GM18909 (cell line): ENCODE data around the gene ALCAM.

ENCODE experiments used
- ATAC-seq: cut with Tn5 transposase; IDR thresholded peaks from one replicate; pipeline ENCODE4 v1.9.1; 2021; ENCODE audit warnings: mild to moderate bottlenecking; ENCODE audit not compliant: unreplicated experiment, poor library complexity

The ALCAM gene

GRCh38 chr3:105355408-105356061 is 11.2 kb upstream of the ALCAM start:
- ATAC-seq: no peak

GRCh38 chr3:105356396-105356795 is 10.3 kb upstream of the ALCAM start:
- no peak for ATAC-seq

- ATAC-seq: no peak
Measured at GRCh38 chr3:105356988-105357387, 9.7 kb upstream of the ALCAM start.

DNA sequence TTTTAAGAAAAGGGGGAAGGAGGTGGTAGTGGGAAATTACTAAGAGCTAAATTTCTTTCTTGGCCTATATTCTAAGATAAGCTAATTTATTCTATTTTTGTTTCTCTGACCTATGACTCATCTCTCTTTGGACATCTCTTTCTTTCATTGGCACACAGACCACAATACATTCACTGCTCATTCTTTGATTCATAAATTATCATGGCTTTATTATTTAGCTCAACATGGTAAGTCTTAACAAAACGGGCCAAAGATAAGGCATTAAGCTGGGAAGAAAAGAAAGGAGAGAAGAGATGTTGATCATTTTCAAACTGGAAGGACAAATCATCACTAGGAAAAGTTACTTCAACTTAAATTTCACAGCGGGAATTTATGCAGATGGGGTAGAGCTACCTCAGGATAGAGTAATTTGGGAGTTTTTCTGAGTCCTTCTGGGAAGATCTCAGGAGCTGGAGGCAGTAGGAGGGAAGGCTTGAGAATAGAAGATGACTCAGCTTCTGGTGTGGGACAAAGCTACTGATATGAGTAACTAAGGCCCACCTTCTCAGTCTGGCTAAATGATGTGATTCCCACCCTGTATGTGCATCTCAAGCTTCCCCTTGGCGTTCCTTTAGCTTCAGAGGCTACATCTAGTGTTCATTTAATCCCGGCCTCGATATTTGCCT is 7.5 kb upstream of the ALCAM start:
- ATAC-seq: peak; percentile 36

GRCh38 chr3:105360003-105360402 is 6.7 kb upstream of the ALCAM start:
- ATAC-seq: no peak

- ATAC-seq: no peak
Measured at GRCh38 chr3:105362021-105362665, 4.6 kb upstream of the ALCAM start.

GRCh38 chr3:105364128-105364527 is 2.6 kb upstream of the ALCAM start:
- ATAC-seq: no peak

DNA sequence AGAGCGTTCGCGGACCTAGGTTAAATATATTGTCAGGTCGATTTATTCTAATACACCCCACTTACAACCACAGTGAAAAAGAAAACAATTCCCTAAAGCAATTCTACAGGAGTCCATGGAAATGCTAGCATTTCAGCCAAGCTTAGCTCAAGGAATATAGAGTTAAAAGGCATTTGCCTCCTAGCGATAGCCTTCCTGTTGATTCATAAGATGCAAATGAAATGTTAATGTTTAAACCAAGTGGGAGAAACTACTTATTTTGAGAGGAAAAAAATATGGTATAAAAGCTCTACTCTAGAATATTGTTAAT is 1.7 kb upstream of the ALCAM start:
- no peak for ATAC-seq

DNA sequence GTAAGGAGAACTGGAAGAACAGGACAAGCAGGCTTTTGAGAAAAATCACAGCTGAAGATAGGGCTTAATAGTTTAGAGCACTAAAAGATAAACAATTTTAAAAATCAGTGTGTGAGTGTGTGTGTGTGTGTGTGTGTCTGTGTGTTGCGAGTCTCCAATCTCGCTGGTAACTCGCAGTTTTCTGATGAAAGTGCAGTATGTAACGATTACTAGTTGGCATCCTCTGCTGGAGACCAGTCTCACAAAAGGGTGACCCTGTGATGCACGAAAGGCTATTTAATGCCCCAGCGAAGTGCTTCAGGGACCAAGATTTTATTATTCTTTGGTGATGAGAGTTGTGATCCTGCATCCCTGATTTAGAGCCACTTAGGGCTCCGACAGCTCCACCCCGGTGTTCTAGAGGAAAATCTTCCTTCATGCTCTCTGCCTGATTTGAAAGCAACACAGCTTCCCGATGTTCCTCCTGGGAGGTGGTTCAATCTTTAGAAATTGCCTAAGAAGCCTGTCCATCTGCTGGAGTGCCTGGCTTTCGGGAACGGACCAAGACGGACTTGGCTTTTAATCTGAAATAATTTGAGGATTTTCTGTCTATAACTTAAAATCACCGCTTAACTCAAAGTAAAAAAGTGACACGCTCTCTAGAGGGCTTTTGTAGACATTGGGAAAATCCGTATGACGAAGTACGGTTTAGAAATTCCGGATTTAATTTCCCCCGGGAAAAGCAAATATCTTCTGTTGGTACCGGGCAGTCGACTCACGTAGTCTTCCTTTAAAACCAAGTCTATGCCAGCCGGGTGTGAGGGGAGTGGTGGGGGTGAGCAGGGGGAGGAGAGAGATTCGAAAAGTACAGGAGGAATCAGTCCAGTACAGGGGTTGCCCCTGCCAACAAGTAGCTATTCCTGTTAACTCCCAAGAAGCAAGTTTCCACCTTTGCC is 1.1 kb upstream of the ALCAM start:
- no peak for ATAC-seq

GRCh38 chr3:105367063-105367405 is 325 bp downstream of the ALCAM start:
- no peak for ATAC-seq

DNA sequence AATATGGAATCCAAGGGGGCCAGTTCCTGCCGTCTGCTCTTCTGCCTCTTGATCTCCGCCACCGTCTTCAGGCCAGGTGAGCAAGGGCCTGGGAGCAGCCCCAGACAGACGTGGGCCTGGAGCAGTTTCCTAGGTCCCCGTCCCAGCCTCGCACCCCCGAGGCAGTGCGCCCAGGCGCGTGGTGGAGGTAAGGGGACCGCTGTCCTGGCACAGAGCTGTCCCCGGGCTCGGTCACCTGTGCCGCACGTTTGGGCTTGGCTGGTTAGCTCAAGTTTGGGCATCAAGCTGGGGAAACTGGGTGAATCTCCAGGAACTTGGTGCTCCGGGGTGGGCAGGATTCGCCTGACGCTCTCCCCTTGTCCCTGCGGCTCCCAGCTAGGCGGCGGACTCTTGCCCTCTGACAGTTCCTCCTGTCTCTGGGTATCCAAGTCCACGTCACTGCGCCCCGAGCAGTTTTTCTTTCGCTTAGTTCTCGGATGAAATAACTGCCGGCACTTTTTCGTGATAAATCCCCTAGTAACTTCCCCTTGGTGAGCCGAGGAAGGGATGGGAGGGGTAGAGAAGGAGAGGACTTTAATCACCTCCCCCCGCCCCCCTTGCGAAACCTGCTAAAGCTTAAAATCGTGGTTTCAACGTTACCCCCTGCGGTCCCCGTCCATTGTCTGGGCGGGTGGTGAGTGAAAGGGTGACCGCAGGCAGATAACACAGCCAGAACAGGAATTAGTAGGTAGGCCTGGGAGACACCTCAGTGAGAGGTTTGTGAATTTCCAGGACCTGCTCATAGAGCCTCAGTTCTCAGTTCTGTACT is 901 bp downstream of the ALCAM start:
- peak; percentile 27 for ATAC-seq

- peak; percentile 33 for ATAC-seq
Measured at GRCh38 chr3:105368566-105369499, 2.1 kb downstream of the ALCAM start.

DNA sequence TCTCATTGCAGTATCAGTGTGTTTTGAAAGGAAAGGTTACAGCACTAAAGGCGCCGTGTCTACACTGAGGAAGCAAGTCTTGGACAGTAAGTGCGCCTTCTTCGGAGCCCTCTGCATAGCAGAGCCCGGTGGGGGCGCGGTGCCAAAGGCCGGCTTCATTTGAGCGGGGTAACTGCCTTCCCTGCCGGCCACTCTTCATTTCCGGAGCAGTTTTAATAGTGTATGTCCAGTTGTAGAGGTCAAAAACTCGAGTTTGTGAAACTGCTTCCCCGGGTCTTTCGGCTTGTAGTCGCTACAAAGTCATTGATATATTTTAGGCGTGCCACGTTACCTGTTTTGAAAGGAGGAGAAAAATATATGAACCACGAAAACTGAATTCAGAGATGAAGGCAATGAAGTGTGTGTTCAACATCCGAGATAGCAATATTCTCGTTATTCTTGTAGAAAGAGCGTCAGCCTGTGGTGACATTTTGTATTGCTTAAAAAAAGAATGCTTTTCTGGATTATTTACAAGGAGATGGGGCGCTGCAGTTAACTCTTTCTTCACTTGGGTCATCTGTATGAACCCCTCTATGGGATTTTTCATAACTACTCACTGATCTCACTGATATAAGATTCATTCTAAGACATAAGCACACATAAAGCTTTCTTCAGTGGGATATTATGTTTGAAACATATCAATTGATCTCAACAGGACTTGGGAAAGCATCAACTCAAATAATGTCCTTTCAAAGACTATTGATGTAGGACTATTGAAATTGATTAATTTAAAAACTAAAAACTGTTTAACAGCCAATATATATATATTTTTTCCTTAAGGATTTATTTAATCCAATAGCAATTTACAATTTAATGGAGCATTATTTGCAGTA is 3.0 kb downstream of the ALCAM start:
- peak; percentile 22 for ATAC-seq

DNA sequence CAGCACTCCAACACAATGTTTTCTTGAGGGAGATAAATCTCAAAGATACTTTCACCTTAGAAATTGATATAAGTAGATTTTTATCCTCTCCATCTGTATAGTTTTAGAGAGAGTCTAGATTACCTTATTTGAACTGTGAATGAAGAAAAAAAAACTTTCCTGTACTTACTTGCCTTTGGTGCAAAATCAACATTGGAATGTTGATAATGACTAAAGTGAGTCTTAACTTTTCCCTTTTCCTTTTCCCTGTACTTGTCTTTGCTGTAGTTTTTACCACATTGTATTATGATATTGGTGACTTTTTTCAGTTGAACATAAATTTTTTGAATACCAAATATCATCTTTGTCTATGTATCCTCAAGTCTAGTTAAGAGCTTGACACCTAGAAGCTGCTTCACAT is 6.7 kb downstream of the ALCAM start:
- ATAC-seq: no peak

GRCh38 chr3:105375750-105376511 is 9.2 kb downstream of the ALCAM start:
- no peak for ATAC-seq

DNA sequence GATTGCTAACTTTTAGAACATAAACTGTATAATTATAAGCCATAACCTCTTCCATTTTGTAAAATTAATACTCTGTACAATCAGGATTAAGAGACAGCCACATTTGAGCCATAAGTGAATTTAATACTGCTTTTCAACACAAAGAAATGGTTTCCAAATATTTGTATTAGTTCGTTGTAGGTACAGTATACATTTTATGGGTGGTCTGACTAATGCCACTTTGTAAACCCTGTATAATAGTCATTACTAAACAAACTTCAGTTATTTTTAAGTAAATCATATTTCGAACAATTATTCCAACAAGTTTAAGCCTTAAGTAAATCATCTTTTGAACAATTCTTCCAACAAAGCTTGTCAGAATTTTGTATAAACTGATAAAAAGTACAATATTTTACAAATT is 11.0 kb downstream of the ALCAM start:
- no peak for ATAC-seq

- ATAC-seq: no peak
Measured at GRCh38 chr3:105385179-105385578, 18.5 kb downstream of the ALCAM start.
